Trophoblast cell (in vitro differentiated cells and primary cell): ENCODE measurements around the gene PLAC8.
"Not testable (repeated sequence)": the region's sequence is repeated elsewhere in the genome, so short reads cannot be mapped to it uniquely, and the experiment has no call there.

Source experiments
- DNase-seq, 2 donors: peaks; one replicate each; pipeline ENCODE4 v3.0.0-alpha.2; 2016
- H2AFZ ChIP-seq: 2 replicates; pipeline ENCODE4 v1.6.1; 2013; ENCODE audit warnings: low read length, moderate library complexity, mild to moderate bottlenecking; ENCODE audit not compliant: insufficient read depth, poor library complexity
- H2AK5ac ChIP-seq: 2 replicates; pipeline ENCODE4 v1.6.1; 2013; ENCODE audit warnings: mild to moderate bottlenecking, low read length
- H2BK120ac ChIP-seq: 2 replicates; pipeline ENCODE4 v1.6.1; 2013; ENCODE audit warnings: low read length, mild to moderate bottlenecking, moderate library complexity; ENCODE audit not compliant: insufficient read depth, poor library complexity
- H2BK12ac ChIP-seq: 2 replicates; pipeline ENCODE4 v1.6.1; 2013; ENCODE audit warnings: mild to moderate bottlenecking, low read length, moderate library complexity
- H2BK5ac ChIP-seq: 2 replicates; pipeline ENCODE4 v1.6.1; 2013; ENCODE audit warnings: low read length, low read depth, moderate library complexity, mild to moderate bottlenecking; ENCODE audit not compliant: poor library complexity
- H3K14ac ChIP-seq: 2 replicates; pipeline ENCODE4 v1.6.1; 2013; ENCODE audit warnings: mild to moderate bottlenecking, low read length
- H3K18ac ChIP-seq: 2 replicates; pipeline ENCODE4 v1.6.1; 2013; ENCODE audit warnings: mild to moderate bottlenecking, low read length
- H3K23ac ChIP-seq: 2 replicates; pipeline ENCODE4 v1.6.1; 2013; ENCODE audit warnings: low read length
- H3K27ac ChIP-seq: 2 replicates; pipeline ENCODE4 v1.5.1; 2013; ENCODE audit warnings: low read depth, mild to moderate bottlenecking, inconsistent platforms, low read length, moderate library complexity
- H3K27me3 ChIP-seq: 2 replicates; pipeline ENCODE4 v1.6.1; 2013; ENCODE audit warnings: inconsistent platforms, mild to moderate bottlenecking, low read length, moderate library complexity; ENCODE audit not compliant: insufficient read depth
- H3K36me3 ChIP-seq, 2 experiments: 1 replicate in 1 of 2; 2 replicates in 1 of 2; pipeline ENCODE4 v1.6.1; 2013; ENCODE audit warnings: low read length in 2 of 2, mild to moderate bottlenecking in 2 of 2, moderate library complexity in 1 of 2; ENCODE audit not compliant: insufficient read depth in 2 of 2, control insufficient read depth in 1 of 2
- H3K4ac ChIP-seq: 2 replicates; pipeline ENCODE4 v1.6.1; 2013; ENCODE audit warnings: low read depth, mild to moderate bottlenecking, low read length, moderate library complexity
- H3K4me1 ChIP-seq, 2 experiments: 1 replicate in 1 of 2; 2 replicates in 1 of 2; pipeline ENCODE4 v1.6.1; 2013; ENCODE audit warnings: low read length in 2 of 2, mild to moderate bottlenecking in 2 of 2, moderate library complexity in 1 of 2; ENCODE audit not compliant: insufficient read depth in 2 of 2, control insufficient read depth in 1 of 2
- H3K4me2 ChIP-seq: 2 replicates; pipeline ENCODE4 v1.6.1; 2013; ENCODE audit warnings: inconsistent platforms, mild to moderate bottlenecking, low read length, moderate library complexity
- H3K4me3 ChIP-seq: 2 replicates; pipeline ENCODE4 v1.5.1; 2013; ENCODE audit warnings: mild to moderate bottlenecking, low read depth, low read length, inconsistent platforms
- H3K79me1 ChIP-seq: one replicate; pipeline ENCODE4 v1.6.1; 2013; ENCODE audit warnings: low read length
- H3K79me2 ChIP-seq: 2 replicates; pipeline ENCODE4 v1.6.1; 2013; ENCODE audit warnings: low read length, mild to moderate bottlenecking; ENCODE audit not compliant: control insufficient read depth, insufficient read depth, poor library complexity
- H3K9ac ChIP-seq: 2 replicates; pipeline ENCODE4 v1.6.1; 2013; ENCODE audit warnings: mild to moderate bottlenecking, low read length
- H3K9me3 ChIP-seq: 2 replicates; pipeline ENCODE4 v1.6.1; 2013; ENCODE audit warnings: low read depth, mild to moderate bottlenecking, control low read depth, inconsistent platforms, low read length; ENCODE audit not compliant: insufficient read depth
- H4K12ac ChIP-seq: 2 replicates; pipeline ENCODE4 v1.6.1; 2013; ENCODE audit warnings: low read depth, mild to moderate bottlenecking, low read length, moderate library complexity
- H4K8ac ChIP-seq: 2 replicates; pipeline ENCODE4 v1.6.1; 2013; ENCODE audit warnings: low read depth, mild to moderate bottlenecking, low read length, moderate library complexity
- H4K91ac ChIP-seq: one replicate; pipeline ENCODE4 v1.6.1; 2013; ENCODE audit warnings: low read depth, mild to moderate bottlenecking, low read length, moderate library complexity
- WGBS: extraction: QIAGEN DNeasy Blood & Tissue Kit; methylation state at CpG from one replicate; pipeline ENCODE4 v1.1.7; 2013; ENCODE audit warnings: missing lambda C conversion rate; ENCODE audit not compliant: insufficient read length, insufficient coverage; ENCODE audit errors: extremely low coverage; 5-methylcytosine and 5-hydroxymethylcytosine counted together

The PLAC8 gene

DNA sequence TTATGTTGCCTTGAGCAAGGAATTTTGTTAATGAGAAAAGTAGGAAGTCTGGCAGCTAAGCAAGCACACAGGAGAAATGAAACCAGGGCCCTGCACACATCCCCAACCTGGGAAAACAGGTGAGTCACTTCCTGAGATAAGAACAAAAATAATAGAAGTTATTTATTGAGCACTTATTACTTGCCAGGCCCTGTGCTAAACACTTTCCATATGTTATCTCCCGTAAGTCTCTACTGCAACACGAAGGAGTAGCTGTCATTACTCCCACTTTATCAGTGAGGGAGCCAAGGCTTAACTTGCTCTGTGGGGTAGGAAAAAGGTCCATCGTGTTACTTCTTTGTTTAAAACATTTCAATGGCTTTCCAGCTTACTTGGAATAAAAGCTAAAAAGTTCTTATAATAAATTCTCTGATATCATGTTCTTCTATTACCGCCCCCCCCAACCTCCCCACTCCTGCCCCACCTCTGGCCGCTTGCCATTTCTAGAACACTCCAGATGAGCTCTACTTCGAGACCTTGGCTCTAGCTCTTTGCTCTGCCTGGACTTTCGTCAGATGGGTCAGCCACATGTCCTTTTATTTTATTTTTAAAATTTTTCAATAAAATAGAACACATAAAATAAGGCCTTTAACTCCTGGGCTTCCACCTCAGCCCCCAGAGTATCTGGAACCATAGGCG is 36.3 kb upstream of the PLAC8 start:
- no CpG with 5 or more reads among the region's 8 CpGs for WGBS
- Histone ChIP-seq H2AK5ac (no peak overlapping the region), H3K23ac (no peak overlapping the region), H3K4me1 (peaks cover 0 to 3% of the 10 kb centered on the region in 2 experiments), H3K14ac (no peak overlapping the region), H3K4ac (no peak overlapping the region), H4K91ac (no peak overlapping the region), H3K4me2 (no peak overlapping the region), H3K79me1 (peaks cover 3% of the 10 kb centered on the region), H3K27ac (no peak overlapping the region), H2AFZ (no peak overlapping the region), H3K9ac (no peak overlapping the region), H3K4me3 (no peak overlapping the region), H3K36me3 (no peaks in the 10 kb centered on the region), H3K18ac (no peak overlapping the region), H3K9me3 (no peaks in the 10 kb centered on the region), H2BK12ac (no peak overlapping the region), H4K12ac (no peak overlapping the region), H2BK120ac (no peak overlapping the region), H2BK5ac (no peak overlapping the region), H3K79me2 (no peaks in the 10 kb centered on the region), H4K8ac (no peak overlapping the region), H3K27me3 (no peaks in the 10 kb centered on the region)
- DNase-seq: no peak

DNA sequence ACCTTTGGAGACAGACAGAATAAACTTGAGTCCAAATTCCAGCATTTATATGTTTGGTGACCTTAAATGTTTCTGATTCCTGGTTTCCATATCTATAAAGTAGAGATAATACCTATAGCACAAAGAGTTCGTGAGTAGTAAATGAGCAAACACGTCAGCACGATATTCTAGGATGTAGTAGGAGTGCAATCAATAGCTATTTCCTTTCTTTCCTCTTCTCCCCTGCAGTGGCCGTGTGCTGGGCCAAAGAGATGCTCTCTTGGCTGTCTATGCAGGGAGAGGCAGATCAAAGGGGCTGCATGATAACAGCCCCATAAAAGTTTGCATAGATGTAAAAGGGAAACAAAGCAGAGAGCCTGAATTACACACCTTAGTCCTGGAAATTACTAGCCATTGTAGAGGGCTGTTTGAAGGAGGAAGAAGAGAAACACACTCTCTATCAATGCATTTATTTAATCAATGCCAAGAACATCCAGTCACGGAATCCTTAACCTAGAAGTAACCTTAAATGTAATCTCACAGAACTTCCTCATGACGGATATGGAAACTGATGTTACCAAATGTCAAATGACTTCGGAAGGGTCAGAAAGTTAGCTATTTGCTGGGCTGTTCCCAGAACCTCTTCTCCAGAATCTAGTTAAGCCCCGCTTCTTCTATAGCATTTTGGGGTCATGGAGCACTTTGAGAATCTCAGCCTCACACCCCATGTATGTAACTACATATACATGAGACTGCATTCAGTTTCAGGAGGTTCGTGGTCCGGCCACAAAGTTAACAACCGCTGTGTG is 35.5 kb upstream of the PLAC8 start:
- Histone ChIP-seq H3K36me3 (no peaks in the 10 kb centered on the region), H4K8ac (no peak overlapping the region), H2AK5ac (no peak overlapping the region), H3K9me3 (no peaks in the 10 kb centered on the region), H3K4me1 (peaks cover 0 to 3% of the 10 kb centered on the region in 2 experiments), H3K27me3 (no peaks in the 10 kb centered on the region), H3K4ac (no peak overlapping the region), H2AFZ (no peak overlapping the region), H2BK120ac (no peak overlapping the region), H3K27ac (no peak overlapping the region), H4K12ac (no peak overlapping the region), H3K18ac (no peak overlapping the region), H3K9ac (no peak overlapping the region), H3K14ac (no peak overlapping the region), H2BK12ac (no peak overlapping the region), H3K23ac (no peak overlapping the region), H4K91ac (no peak overlapping the region), H3K79me2 (no peaks in the 10 kb centered on the region), H2BK5ac (no peak overlapping the region), H3K4me3 (no peak overlapping the region), H3K4me2 (no peak overlapping the region), H3K79me1 (peaks cover 3% of the 10 kb centered on the region)
- WGBS: no CpG with 5 or more reads among the region's 11 CpGs
- DNase-seq: no peak

DNA sequence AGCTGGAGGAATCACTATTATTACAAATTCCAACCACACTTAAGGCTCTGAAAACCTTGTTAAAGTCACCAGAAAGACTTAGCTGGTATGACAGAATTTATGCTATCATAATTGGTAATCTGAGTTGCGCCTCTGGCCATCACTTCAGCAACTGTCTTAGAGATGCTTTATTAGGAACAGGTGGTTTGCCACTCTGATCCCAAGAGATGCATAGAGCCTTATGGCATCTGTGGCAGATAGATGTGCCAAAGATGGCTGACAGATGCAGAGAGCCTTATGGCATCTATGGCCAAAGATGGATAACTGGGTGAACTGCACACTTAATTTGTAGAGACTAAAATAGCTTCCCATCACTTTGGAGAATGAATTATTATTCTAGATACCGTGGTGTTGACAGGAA is 32.3 kb upstream of the PLAC8 start:
- no peak overlapping the region for H3K18ac ChIP-seq
- H2AFZ ChIP-seq: no peak overlapping the region
- H2AK5ac ChIP-seq: no peak overlapping the region
- no peak overlapping the region for H4K8ac ChIP-seq
- H3K9ac ChIP-seq: no peak overlapping the region
- no peak overlapping the region for H4K12ac ChIP-seq
- no peaks in the 10 kb centered on the region for H3K36me3 ChIP-seq
- no peaks in the 10 kb centered on the region for H3K79me2 ChIP-seq
- H3K4ac ChIP-seq: no peak overlapping the region
- no peak overlapping the region for H2BK120ac ChIP-seq
- no peak overlapping the region for H2BK5ac ChIP-seq
- H3K4me2 ChIP-seq: no peak overlapping the region
- no peak for DNase-seq
- H2BK12ac ChIP-seq: no peak overlapping the region
- H3K4me3 ChIP-seq: no peak overlapping the region
- no peak overlapping the region for H3K23ac ChIP-seq
- no CpG with 5 or more reads among the region's 2 CpGs for WGBS
- no peak overlapping the region for H3K14ac ChIP-seq
- H3K4me1 ChIP-seq: peaks cover 0 to 3% of the 10 kb centered on the region in 2 experiments
- no peak overlapping the region for H4K91ac ChIP-seq
- H3K27ac ChIP-seq: no peak overlapping the region
- peaks cover 3% of the 10 kb centered on the region for H3K79me1 ChIP-seq
- H3K9me3 ChIP-seq: no peaks in the 10 kb centered on the region
- no peaks in the 10 kb centered on the region for H3K27me3 ChIP-seq

GRCh38 chr4:83145776-83146175 is 31.2 kb upstream of the PLAC8 start:
- H3K27ac ChIP-seq, H3K14ac ChIP-seq, H3K9ac ChIP-seq, H4K12ac ChIP-seq, H4K8ac ChIP-seq, H2BK5ac ChIP-seq, DNase-seq, H3K4me1 ChIP-seq, H2AK5ac ChIP-seq, H3K4me3 ChIP-seq, H3K9me3 ChIP-seq, H2AFZ ChIP-seq, H3K23ac ChIP-seq, H4K91ac ChIP-seq, H3K79me1 ChIP-seq, H3K4ac ChIP-seq, H3K4me2 ChIP-seq, H3K79me2 ChIP-seq, H3K18ac ChIP-seq, H3K27me3 ChIP-seq, H3K36me3 ChIP-seq, H2BK120ac ChIP-seq, H2BK12ac ChIP-seq: not testable (repeated sequence)
- no CpG with 5 or more reads among the region's 5 CpGs for WGBS
